PC-3 (cell line): ENCODE data around the gene FGF11. TPM values are rescaled to one million over a fixed set of nuclear protein-coding genes. Genes with fewer than 3 reads are reported as not detected.
"Not testable (repeated sequence)": the region's sequence is repeated elsewhere in the genome, so short reads cannot be mapped to it uniquely, and the experiment has no call there.

Source experiments
- ATAC-seq: fragments of 200-7000 bp; cut with Tn5 transposase; 2 replicates; pipeline ENCODE4 v1.9.1; 2020; ENCODE audit warnings: mild to moderate bottlenecking, moderate library complexity
- BruUV-seq: library from RNA; stranded (reverse); fragments of 400-500 nt; replicated peaks from 2 replicates; lab custom pipeline; 2021; lab: Mats Ljungman, UMichigan
- CTCF ChIA-PET: fragments of 300-600 bp; sonication (Branson Sonifier 250); formaldehyde crosslinking; loops from one replicate; lab custom pipeline; 2022; ENCODE audit warnings: antibody characterized with exemption; lab: Charles Lee
- POLR2A ChIA-PET: fragments of 300-600 bp; sonication (Branson Sonifier 250); formaldehyde crosslinking; loops from one replicate; lab custom pipeline; 2022; ENCODE audit warnings: antibody characterized with exemption; ENCODE audit not compliant: unreplicated experiment; lab: Charles Lee
- DNase-seq: peaks from one replicate; pipeline ENCODE4 v3.0.0-alpha.2; 2015
- H2AFZ ChIP-seq: fragments of 300-600 bp; sonication (generic); 2 replicates; pipeline ENCODE4 v1.6.0; 2016; ENCODE audit warnings: antibody characterized with exemption, low read length
- H3F3A ChIP-seq: fragments of 300-600 bp; sonication (generic); one replicate; pipeline ENCODE4 v1.6.0; 2017; ENCODE audit warnings: antibody characterized with exemption, low read length, control low read depth, mild to moderate bottlenecking; ENCODE audit not compliant: unreplicated experiment
- H3K27ac ChIP-seq: fragments of 300-600 bp; sonication (generic); 2 replicates; pipeline ENCODE4 v1.5.1; 2016; ENCODE audit warnings: mild to moderate bottlenecking, low read length
- H3K27me3 ChIP-seq: fragments of 300-600 bp; sonication (generic); 2 replicates; pipeline ENCODE4 v1.6.1; 2016; ENCODE audit warnings: low read length, mixed read lengths
- H3K36me3 ChIP-seq: fragments of 300-600 bp; sonication (generic); 2 replicates; pipeline ENCODE4 v1.6.1; 2016; ENCODE audit warnings: low read depth, mixed run types, low read length, mixed read lengths
- H3K4me1 ChIP-seq: fragments of 300-600 bp; sonication (generic); 2 replicates; pipeline ENCODE4 v1.5.1; 2016; ENCODE audit warnings: low read length; ENCODE audit not compliant: insufficient read depth
- H3K4me2 ChIP-seq: fragments of 300-600 bp; sonication (generic); 2 replicates; pipeline ENCODE4 v1.6.0; 2016; ENCODE audit warnings: low read length
- H3K4me3 ChIP-seq: fragments of 300-600 bp; sonication (generic); 2 replicates; pipeline ENCODE4 v1.5.1; 2016; ENCODE audit warnings: mild to moderate bottlenecking, low read length, mixed read lengths
- H3K79me2 ChIP-seq: fragments of 300-600 bp; sonication (generic); 2 replicates; pipeline ENCODE4 v1.6.1; 2017; ENCODE audit warnings: low read length, mixed read lengths
- H3K9ac ChIP-seq: fragments of 300-600 bp; sonication (generic); 2 replicates; pipeline ENCODE4 v1.6.0; 2016; ENCODE audit warnings: mild to moderate bottlenecking, low read length
- H3K9me2 ChIP-seq: fragments of 300-600 bp; sonication (generic); replicated peaks from 2 replicates; pipeline ENCODE4 v1.6.1; 2016; ENCODE audit warnings: mixed run types, low read length, mixed read lengths
- H3K9me3 ChIP-seq: fragments of 300-600 bp; sonication (generic); 2 replicates; pipeline ENCODE4 v1.6.1; 2016; ENCODE audit warnings: low read length, mixed read lengths
- H4K20me1 ChIP-seq: fragments of 300-600 bp; sonication (generic); 2 replicates; pipeline ENCODE4 v1.6.1; 2016; ENCODE audit warnings: low read length, mixed read lengths
- EZH2 ChIP-seq: fragments of 300-600 bp; sonication (generic); IDR thresholded peaks from one replicate; pipeline ENCODE4 v1.6.1; 2017; ENCODE audit warnings: antibody characterized with exemption, mild to moderate bottlenecking, low read length; ENCODE audit not compliant: unreplicated experiment
- EZH2phosphoT487 ChIP-seq: fragments of 300-600 bp; sonication (generic); IDR thresholded peaks from 2 replicates; pipeline ENCODE4 v1.6.1; 2018; ENCODE audit warnings: mild to moderate bottlenecking, antibody characterized with exemption, low read length, borderline replicate concordance
- intact Hi-C: fragments of 100-400 bp; cut with micrococcal nuclease; formaldehyde crosslinking; loops from 2 replicates; pipeline ENCODE4 v1.9.0; 2023
- total RNA-seq: library from RNA; depleted of rRNA; stranded (reverse); fragments of >200 nt; gene quantifications from 2 replicates; pipeline ENCODE4 v1.2.3, GENCODE V29; 2014
- TF ChIP-seq, protein P1 (sequence below): fragments of 300-600 bp; sonication (generic); conservative IDR thresholded peaks from 2 replicates; pipeline ENCODE4 v1.5.1; 2017; ENCODE audit warnings: antibody characterized with exemption, low read depth, mild to moderate bottlenecking, low read length

The FGF11 gene
- total RNA-seq, 1 experiment from 2014 or later: 0.69 TPM

DNA sequence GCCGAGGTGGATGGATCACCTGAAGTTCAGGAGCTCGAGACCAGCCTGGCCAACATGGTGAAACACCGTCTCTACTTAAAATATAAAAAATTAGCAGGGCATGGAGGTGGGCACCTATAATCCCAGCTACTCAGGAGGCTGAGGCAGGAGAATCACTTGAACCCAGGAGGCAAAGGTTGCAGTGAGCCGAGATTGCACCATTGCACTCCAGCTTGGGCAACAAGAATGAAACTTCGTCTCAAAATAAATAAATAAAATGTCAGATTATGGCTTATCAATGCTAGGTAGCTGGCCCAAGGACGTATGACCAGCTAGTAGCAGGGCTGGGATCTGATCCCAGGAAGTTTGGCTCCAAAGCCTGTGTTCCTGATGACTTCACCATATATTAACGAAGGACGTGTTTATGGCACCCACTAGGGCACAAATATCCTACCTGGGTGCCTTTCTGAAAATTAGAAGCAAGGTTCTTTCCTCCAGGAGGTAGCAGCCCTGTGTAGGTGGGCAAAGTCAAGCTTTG is 31.2 kb downstream of the FGF11 start:
- DNase-seq, POLR2A ChIA-PET, H3K9me3 ChIP-seq, H3K9me2 ChIP-seq, H4K20me1 ChIP-seq, H3K4me2 ChIP-seq, ATAC-seq, intact Hi-C loops, H3K9ac ChIP-seq, H3K4me1 ChIP-seq, H3K27ac ChIP-seq, H3K36me3 ChIP-seq, H3K27me3 ChIP-seq, H3K4me3 ChIP-seq, CTCF ChIA-PET, BruUV-seq, H2AFZ ChIP-seq, H3F3A ChIP-seq: not testable (repeated sequence)
- peaks cover 43% of the 10 kb centered on the region for H3K79me2 ChIP-seq

DNA sequence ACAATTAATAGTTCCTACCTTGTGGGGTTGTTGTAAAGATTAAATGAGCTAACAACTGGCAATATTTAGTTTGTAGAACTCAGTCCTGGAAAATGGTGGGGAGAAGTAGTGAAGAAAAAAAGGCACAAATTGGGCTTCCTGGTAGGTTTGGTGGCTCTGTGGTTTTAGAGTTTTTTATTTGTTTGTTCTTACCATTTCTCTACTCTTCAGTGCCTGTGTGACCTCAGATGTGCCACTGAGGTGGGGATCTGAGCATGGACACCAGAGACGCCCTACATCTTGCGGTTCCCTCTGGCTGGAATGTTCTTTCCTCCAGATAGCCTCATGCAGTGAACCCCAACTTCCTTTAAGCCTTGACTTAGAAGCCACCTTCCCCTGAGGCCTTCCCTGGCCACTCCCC is 32.4 kb downstream of the FGF11 start:
- H3K4me2 ChIP-seq: no peak overlapping the region
- no peak overlapping the region for H3K9ac ChIP-seq
- ChIA-PET POLR2A (no interaction called here), CTCF (no interaction called here)
- no TSS peak for BruUV-seq
- no peaks in the 10 kb centered on the region for H3K9me2 ChIP-seq
- ATAC-seq (no peak), DNase-seq (no peak)
- H3K27me3 ChIP-seq: no peaks in the 10 kb centered on the region
- H3F3A ChIP-seq: no peaks in the 10 kb centered on the region
- peaks cover 55% of the 10 kb centered on the region for H3K79me2 ChIP-seq
- H2AFZ ChIP-seq: no peak overlapping the region
- no peaks in the 10 kb centered on the region for H3K36me3 ChIP-seq
- TF ChIP-seq EZH2 (no peak), EZH2phosphoT487 (no peak)
- TF ChIP-seq, protein P1, sequence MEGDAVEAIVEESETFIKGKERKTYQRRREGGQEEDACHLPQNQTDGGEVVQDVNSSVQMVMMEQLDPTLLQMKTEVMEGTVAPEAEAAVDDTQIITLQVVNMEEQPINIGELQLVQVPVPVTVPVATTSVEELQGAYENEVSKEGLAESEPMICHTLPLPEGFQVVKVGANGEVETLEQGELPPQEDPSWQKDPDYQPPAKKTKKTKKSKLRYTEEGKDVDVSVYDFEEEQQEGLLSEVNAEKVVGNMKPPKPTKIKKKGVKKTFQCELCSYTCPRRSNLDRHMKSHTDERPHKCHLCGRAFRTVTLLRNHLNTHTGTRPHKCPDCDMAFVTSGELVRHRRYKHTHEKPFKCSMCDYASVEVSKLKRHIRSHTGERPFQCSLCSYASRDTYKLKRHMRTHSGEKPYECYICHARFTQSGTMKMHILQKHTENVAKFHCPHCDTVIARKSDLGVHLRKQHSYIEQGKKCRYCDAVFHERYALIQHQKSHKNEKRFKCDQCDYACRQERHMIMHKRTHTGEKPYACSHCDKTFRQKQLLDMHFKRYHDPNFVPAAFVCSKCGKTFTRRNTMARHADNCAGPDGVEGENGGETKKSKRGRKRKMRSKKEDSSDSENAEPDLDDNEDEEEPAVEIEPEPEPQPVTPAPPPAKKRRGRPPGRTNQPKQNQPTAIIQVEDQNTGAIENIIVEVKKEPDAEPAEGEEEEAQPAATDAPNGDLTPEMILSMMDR: no peak
- intact Hi-C loops: no loop called here
- H3K9me3 ChIP-seq: no peaks in the 10 kb centered on the region
- peaks cover 8% of the 10 kb centered on the region for H3K4me1 ChIP-seq
- H3K27ac ChIP-seq: no peak overlapping the region
- H3K4me3 ChIP-seq: no peak overlapping the region
- no peaks in the 10 kb centered on the region for H4K20me1 ChIP-seq

DNA sequence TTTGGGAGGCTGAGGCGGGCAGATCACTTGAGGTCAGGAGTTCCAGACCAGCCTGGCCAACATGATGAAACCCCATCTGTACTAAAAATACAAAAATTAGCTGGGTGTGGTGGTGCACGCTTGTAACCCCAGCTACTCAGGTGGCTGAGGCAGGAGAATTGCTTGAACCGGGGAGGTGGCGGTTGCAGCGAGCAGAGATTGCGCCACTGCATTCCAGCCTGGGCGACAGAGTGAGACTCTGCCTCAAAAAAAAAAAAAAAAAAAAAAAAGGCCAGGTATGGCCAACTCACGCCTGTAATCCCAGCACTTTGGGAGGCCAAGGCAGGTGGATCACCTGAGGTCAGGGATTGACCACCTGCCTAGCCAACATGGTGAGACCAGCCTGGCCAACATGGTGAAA is 35.5 kb downstream of the FGF11 start:
- H3K27ac ChIP-seq, H3K9me3 ChIP-seq, H3K9ac ChIP-seq, H3K4me2 ChIP-seq, H4K20me1 ChIP-seq, H3K36me3 ChIP-seq, CTCF ChIA-PET, POLR2A ChIA-PET, H3K9me2 ChIP-seq, intact Hi-C loops, DNase-seq, H3K27me3 ChIP-seq, ATAC-seq, BruUV-seq, H2AFZ ChIP-seq, H3K4me3 ChIP-seq, H3F3A ChIP-seq: not testable (repeated sequence)
- Histone ChIP-seq H3K4me1 (peaks cover 27% of the 10 kb centered on the region), H3K79me2 (peaks cover 78% of the 10 kb centered on the region)
